Measurements from ENCODE around the gene FAM3B.

GRCh38 chr21:41367945-41368734 is 51.5 kb downstream of the FAM3B start:
- no peak for TF ChIP-seq POLR2A (IDR thresholded peaks at IDR 0.05; ENCODE audit: low read depth, low read length)
- no peak for TF ChIP-seq SMC3 (IDR thresholded peaks at IDR 0.05; ENCODE audit: low read depth, low read length)
- TF ChIP-seq, protein P1, sequence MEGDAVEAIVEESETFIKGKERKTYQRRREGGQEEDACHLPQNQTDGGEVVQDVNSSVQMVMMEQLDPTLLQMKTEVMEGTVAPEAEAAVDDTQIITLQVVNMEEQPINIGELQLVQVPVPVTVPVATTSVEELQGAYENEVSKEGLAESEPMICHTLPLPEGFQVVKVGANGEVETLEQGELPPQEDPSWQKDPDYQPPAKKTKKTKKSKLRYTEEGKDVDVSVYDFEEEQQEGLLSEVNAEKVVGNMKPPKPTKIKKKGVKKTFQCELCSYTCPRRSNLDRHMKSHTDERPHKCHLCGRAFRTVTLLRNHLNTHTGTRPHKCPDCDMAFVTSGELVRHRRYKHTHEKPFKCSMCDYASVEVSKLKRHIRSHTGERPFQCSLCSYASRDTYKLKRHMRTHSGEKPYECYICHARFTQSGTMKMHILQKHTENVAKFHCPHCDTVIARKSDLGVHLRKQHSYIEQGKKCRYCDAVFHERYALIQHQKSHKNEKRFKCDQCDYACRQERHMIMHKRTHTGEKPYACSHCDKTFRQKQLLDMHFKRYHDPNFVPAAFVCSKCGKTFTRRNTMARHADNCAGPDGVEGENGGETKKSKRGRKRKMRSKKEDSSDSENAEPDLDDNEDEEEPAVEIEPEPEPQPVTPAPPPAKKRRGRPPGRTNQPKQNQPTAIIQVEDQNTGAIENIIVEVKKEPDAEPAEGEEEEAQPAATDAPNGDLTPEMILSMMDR (conservative IDR thresholded peaks at IDR 0.05; ENCODE audit: low read depth, low read length), result no peak
- no peak for TF ChIP-seq BHLHE40 (IDR thresholded peaks at IDR 0.05; ENCODE audit: low read depth, low read length)
- TF ChIP-seq CEBPB (IDR thresholded peaks at IDR 0.05; ENCODE audit: low read depth, low read length), result no peak
- no peak for TF ChIP-seq MAFK (IDR thresholded peaks at IDR 0.05; ENCODE audit: low read depth, low read length)
- TF ChIP-seq MAZ (IDR thresholded peaks at IDR 0.05; ENCODE audit: borderline replicate concordance, low read depth, low read length), result no peak
- no peak for TF ChIP-seq CHD1 (IDR thresholded peaks at IDR 0.05; ENCODE audit: low read depth, low read length)
- no peak for TF ChIP-seq USF2 (IDR thresholded peaks at IDR 0.05; ENCODE audit: low read depth, low read length)
- TF ChIP-seq RAD21 (IDR thresholded peaks at IDR 0.05; ENCODE audit: low read length), result no peak
- TF ChIP-seq, protein P2, sequence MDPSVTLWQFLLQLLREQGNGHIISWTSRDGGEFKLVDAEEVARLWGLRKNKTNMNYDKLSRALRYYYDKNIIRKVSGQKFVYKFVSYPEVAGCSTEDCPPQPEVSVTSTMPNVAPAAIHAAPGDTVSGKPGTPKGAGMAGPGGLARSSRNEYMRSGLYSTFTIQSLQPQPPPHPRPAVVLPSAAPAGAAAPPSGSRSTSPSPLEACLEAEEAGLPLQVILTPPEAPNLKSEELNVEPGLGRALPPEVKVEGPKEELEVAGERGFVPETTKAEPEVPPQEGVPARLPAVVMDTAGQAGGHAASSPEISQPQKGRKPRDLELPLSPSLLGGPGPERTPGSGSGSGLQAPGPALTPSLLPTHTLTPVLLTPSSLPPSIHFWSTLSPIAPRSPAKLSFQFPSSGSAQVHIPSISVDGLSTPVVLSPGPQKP (IDR thresholded peaks at IDR 0.05; ENCODE audit: borderline replicate concordance, low read depth, low read length), result no peak

Data from IMR-90 (cell line).